ENCODE results near the gene MAPK7. TPM values are rescaled to one million over a fixed set of nuclear protein-coding genes. Genes with fewer than 3 reads are reported as not detected.
A peak's percentile ranks its signal among the peaks of the same experiment; 100 is the strongest.

Gene MAPK7
- total and polyA plus RNA-seq, 9 of the 15 experiments (the other 6 are each of a cell fraction or from before 2014, with no cell fraction given) = 0.46 to 7.5 (median 2.5) TPM

DNA sequence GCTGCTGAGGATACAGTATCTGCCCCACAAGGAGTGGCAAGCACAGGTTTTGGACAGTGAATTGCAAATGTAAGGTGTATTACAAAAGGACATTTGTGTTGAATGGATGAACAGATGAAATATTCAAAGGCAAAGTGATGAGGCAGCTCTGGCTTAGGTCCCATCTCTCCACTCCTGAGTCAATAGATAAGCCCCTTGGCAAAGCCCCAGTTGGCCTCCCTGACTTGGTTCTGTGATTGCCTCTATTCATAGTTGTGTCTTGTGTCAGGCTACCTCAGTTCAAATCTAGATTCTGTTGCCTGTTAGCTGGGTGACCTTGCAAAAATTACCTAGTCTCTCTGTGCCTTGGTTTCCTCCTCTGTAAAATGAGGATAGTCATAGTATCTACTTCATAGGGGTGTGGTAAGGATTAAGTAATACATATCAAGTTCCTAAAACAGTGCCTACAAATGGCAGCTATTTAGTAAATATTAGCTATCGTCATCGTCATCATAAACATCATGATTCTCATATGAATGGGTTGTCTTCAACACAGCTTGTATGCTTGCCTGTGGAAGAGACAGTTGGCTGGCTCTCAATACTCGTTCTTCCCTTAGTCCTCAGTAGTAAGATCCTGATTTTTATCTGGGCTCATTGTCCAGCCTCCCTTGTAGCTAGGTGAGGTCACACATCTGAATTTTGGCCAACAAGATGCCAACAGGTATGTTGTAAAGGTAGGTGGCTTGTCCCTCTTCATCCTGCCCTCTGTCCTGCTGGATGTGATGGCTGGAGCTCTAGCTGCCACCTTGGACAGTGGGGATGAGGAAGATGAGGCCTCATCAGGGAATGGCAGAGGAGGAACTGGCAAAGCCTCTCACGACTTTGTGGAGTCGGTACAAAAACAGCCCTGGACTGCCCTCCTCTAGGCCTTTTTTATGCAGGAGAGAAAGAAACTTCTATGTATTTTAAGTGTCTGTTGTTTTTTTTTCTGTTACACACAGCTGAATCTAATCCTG lies 10.8 kb downstream of the MAPK7 start:
- intact Hi-C loops (cut with micrococcal nuclease) = no loop called here
- Histone ChIP-seq H3K4me2 (ENCODE audit: insufficient read depth, low read length) (no peak overlapping the region), H3K9me3 (replicated peaks; ENCODE audit: control insufficient read depth, insufficient read depth, low read depth, low read length) (no peaks in the 10 kb centered on the region), H3K27me3 (ENCODE audit: control insufficient read depth in 2 of 2, insufficient read depth in 2 of 2, low read length in 2 of 2) (no peaks in the 10 kb centered on the region), H3K9ac (ENCODE audit: insufficient read depth in 1 of 2, low read depth in 2 of 2, low read length in 2 of 2) (no peak overlapping the region), H3K9me1 (ENCODE audit: control insufficient read depth, insufficient read depth, low read length) (no peaks in the 10 kb centered on the region), H3K4me1 (replicated peaks in 1 of 2; ENCODE audit: control insufficient read depth in 2 of 2, insufficient read depth in 2 of 2, low read length in 2 of 2) (peaks cover 3 to 25% of the 10 kb centered on the region in 2 experiments; a peak in 4 of 5 replicates), H4K20me1 (replicated peaks; ENCODE audit: control insufficient read depth, insufficient read depth, low read length) (no peaks in the 10 kb centered on the region), H3K79me2 (ENCODE audit: control insufficient read depth, insufficient read depth, low read length) (no peaks in the 10 kb centered on the region), H2AFZ (ENCODE audit: low read depth, low read length) (no peak overlapping the region), H3K36me3 (ENCODE audit: control insufficient read depth, insufficient read depth, low read length) (no peaks in the 10 kb centered on the region; the same call in 1 of the 3 replicates), H3K27ac (ENCODE audit: extremely low read depth, low read depth, low read length) (no peak overlapping the region), H3K4me3 (no peak overlapping the region)
- POLR2A ChIA-PET = interaction anchor here (1.0 to 2.0 kb wide), 2 partner anchors 11 to 130 kb away, joined by 3 to 5 read pairs; partner anchors contain the start of gene MAPK7
- DNase-seq (ENCODE audit: extremely low read depth in 1 of 4, low spot score in 3 of 4) (no peak), FAIRE-seq (no peak), ATAC-seq (no peak)
- TF ChIP-seq NFIC (IDR thresholded peaks at IDR 0.05) (0 out of 2 replicates have a peak, but pooled peaks have one; percentile 25), ZNF239 (CRISPR knock-in tag; IDR thresholded peaks at IDR 0.05) (no peak), FOS (IDR thresholded peaks at IDR 0.05; ENCODE audit: extremely low read depth, insufficient read length) (no peak), POLR2B (IDR thresholded peaks at IDR 0.05; ENCODE audit: low read depth, partially characterized antibody) (no peak), ZNF316 (IDR thresholded peaks at IDR 0.05) (no peak), RNF2 (IDR thresholded peaks at IDR 0.05) (no peak), NCOA6 (IDR thresholded peaks at IDR 0.05) (no peak), ZNF324 (CRISPR knock-in tag; IDR thresholded peaks at IDR 0.05) (no peak), ZFP36 (IDR thresholded peaks at IDR 0.05; ENCODE audit: low read depth, low read length, partially characterized antibody) (peak; percentile 71), TSC22D4 (tag; IDR thresholded peaks at IDR 0.05) (no peak), CTBP1 (IDR thresholded peaks at IDR 0.05; ENCODE audit: borderline replicate concordance) (no peak), NFIX (CRISPR knock-in tag; IDR thresholded peaks at IDR 0.05; ENCODE audit: low read depth) (no peak), ZNF668 (CRISPR knock-in tag; IDR thresholded peaks at IDR 0.05) (no peak)
- CTCF ChIA-PET (ENCODE audit: low intra/inter-chr PET ratio) = no interaction called here
- BruUV-seq (replicated peaks) = no TSS peak
- in situ Hi-C loops (cut with MboI) = no loop called here
- 37% methylated on average over 5 of the region's 5 CpGs for WGBS (ENCODE audit: insufficient coverage, low coverage, missing lambda C conversion rate)

Measured in K562 (cell line).